IMR-90 (cell line): ENCODE measurements around the gene TMEM240. TPM values are rescaled to one million over a fixed set of nuclear protein-coding genes. Genes with fewer than 3 reads are reported as not detected.

ENCODE experiments used
- ATAC-seq: fragments of 200-7000 bp; cut with Tn5 transposase; 2 replicates; pipeline ENCODE4 v1.9.1; 2020; ENCODE audit warnings: low read depth, mild to moderate bottlenecking, moderate library complexity
- BruUV-seq: library from RNA; stranded (reverse); fragments of 400-500 nt; replicated peaks from 2 replicates; lab custom pipeline; 2021; lab: Mats Ljungman, UMichigan
- CTCF ChIA-PET: fragments of 300-600 bp; formaldehyde crosslinking; extraction: SDS; loops from one replicate; lab custom pipeline; 2021; ENCODE audit warnings: antibody characterized with exemption; lab: Yijun Ruan, JAX
- POLR2A ChIA-PET: fragments of 300-600 bp; sonication (Branson Sonifier 250); formaldehyde crosslinking; loops from one replicate; lab custom pipeline; 2022; ENCODE audit warnings: antibody characterized with exemption; ENCODE audit not compliant: unreplicated experiment; lab: Charles Lee
- DNase-seq: peaks from one replicate; pipeline ENCODE4 v3.0.0; 2013
- H2AFZ ChIP-seq: replicated peaks from 2 replicates; pipeline ENCODE3; 2013; ENCODE audit warnings: low read length, mild to moderate bottlenecking; ENCODE audit not compliant: poor library complexity
- H2AK5ac ChIP-seq: 2 replicates; pipeline ENCODE4 v1.6.1; 2013; ENCODE audit warnings: low read depth, low read length, inconsistent platforms
- H2AK9ac ChIP-seq: replicated peaks from 2 replicates; pipeline ENCODE3; 2013; ENCODE audit warnings: mild to moderate bottlenecking, low read depth, low read length, moderate library complexity; ENCODE audit not compliant: poor library complexity
- H2BK120ac ChIP-seq: 2 replicates; pipeline ENCODE4 v1.6.1; 2013; ENCODE audit warnings: low read depth, low read length, inconsistent platforms
- H2BK15ac ChIP-seq: 3 replicates; pipeline ENCODE4 v1.6.1; 2013; ENCODE audit warnings: low read depth, low read length, inconsistent platforms
- H2BK20ac ChIP-seq: 2 replicates; pipeline ENCODE4 v1.6.1; 2013; ENCODE audit warnings: low read depth, mild to moderate bottlenecking, inconsistent platforms, low read length, moderate library complexity
- H2BK5ac ChIP-seq: 2 replicates; pipeline ENCODE4 v1.6.1; 2013; ENCODE audit warnings: mild to moderate bottlenecking, low read depth, low read length, inconsistent platforms; ENCODE audit not compliant: poor library complexity, severe bottlenecking
- H3K14ac ChIP-seq: replicated peaks from 2 replicates; pipeline ENCODE4 v1.6.1; 2013; ENCODE audit warnings: low read depth, low read length, inconsistent platforms
- H3K18ac ChIP-seq: 2 replicates; pipeline ENCODE4 v1.6.1; 2013; ENCODE audit warnings: low read depth, low read length, control low read depth
- H3K23ac ChIP-seq: 2 replicates; pipeline ENCODE4 v1.6.1; 2013; ENCODE audit warnings: low read depth, low read length, inconsistent platforms
- H3K27ac ChIP-seq: 2 replicates; pipeline ENCODE4 v1.5.1; 2013; ENCODE audit warnings: mild to moderate bottlenecking, control low read depth, low read length; ENCODE audit not compliant: insufficient read depth
- H3K27me3 ChIP-seq: 2 replicates; pipeline ENCODE4 v1.6.1; 2013; ENCODE audit warnings: low read length; ENCODE audit not compliant: control insufficient read depth, insufficient read depth
- H3K36me3 ChIP-seq: 2 replicates; pipeline ENCODE4 v1.6.1; 2013; ENCODE audit warnings: low read length, mixed read lengths; ENCODE audit not compliant: control insufficient read depth, insufficient read depth
- H3K4ac ChIP-seq: 2 replicates; pipeline ENCODE4 v1.6.1; 2013; ENCODE audit warnings: low read depth, low read length, inconsistent platforms
- H3K4me1 ChIP-seq: 2 replicates; pipeline ENCODE4 v1.6.1; 2013; ENCODE audit warnings: low read length, mixed read lengths; ENCODE audit not compliant: control insufficient read depth, insufficient read depth
- H3K4me2 ChIP-seq: 2 replicates; pipeline ENCODE4 v1.6.1; 2013; ENCODE audit warnings: low read depth, mild to moderate bottlenecking, control low read depth, low read length, moderate library complexity
- H3K4me3 ChIP-seq: 2 replicates; pipeline ENCODE4 v1.5.1; 2013; ENCODE audit warnings: low read depth, mild to moderate bottlenecking, control low read depth, low read length, moderate library complexity; ENCODE audit not compliant: insufficient read depth
- H3K56ac ChIP-seq: 2 replicates; pipeline ENCODE4 v1.6.1; 2013; ENCODE audit warnings: low read length, inconsistent platforms; ENCODE audit not compliant: insufficient read depth; ENCODE audit errors: extremely low read depth
- H3K79me1 ChIP-seq, 2 experiments: 2 replicates each; pipeline ENCODE4 v1.6.1; 2013; ENCODE audit warnings: low read length in 2 of 2, inconsistent platforms in 1 of 2, low read depth in 1 of 2
- H3K9ac ChIP-seq: 2 replicates; pipeline ENCODE4 v1.6.1; 2013; ENCODE audit warnings: low read depth, low read length, control low read depth
- H3K9me1 ChIP-seq: 2 replicates; pipeline ENCODE4 v1.6.1; 2013; ENCODE audit warnings: low read length, inconsistent platforms; ENCODE audit not compliant: insufficient read depth
- H3K9me3 ChIP-seq: 2 replicates; pipeline ENCODE4 v1.6.1; 2013; ENCODE audit warnings: low read length; ENCODE audit not compliant: control insufficient read depth, insufficient read depth
- H4K20me1 ChIP-seq: 2 replicates; pipeline ENCODE4 v1.6.1; 2013; ENCODE audit warnings: low read length, inconsistent platforms; ENCODE audit not compliant: insufficient read depth
- H4K5ac ChIP-seq: 2 replicates; pipeline ENCODE4 v1.6.1; 2013; ENCODE audit warnings: mild to moderate bottlenecking, low read depth, low read length, control low read depth
- H4K8ac ChIP-seq, 2 experiments: 2 replicates each; pipeline ENCODE4 v1.6.1; 2013; ENCODE audit warnings: low read depth in 2 of 2, low read length in 2 of 2, control low read depth in 1 of 2, inconsistent platforms in 1 of 2
- H4K91ac ChIP-seq: 2 replicates; pipeline ENCODE4 v1.6.1; 2013; ENCODE audit warnings: low read depth, low read length, inconsistent platforms; ENCODE audit not compliant: insufficient read depth
- BHLHE40 ChIP-seq: fragments of 150-350 bp; IDR thresholded peaks from 2 replicates; pipeline ENCODE4 v1.6.1; 2016; ENCODE audit warnings: mild to moderate bottlenecking, low read depth, low read length
- FOS ChIP-seq: fragments of 150-350 bp; IDR thresholded peaks from 2 replicates; pipeline ENCODE4 v1.6.1; 2016; ENCODE audit warnings: low read depth, low read length
- NFE2L2 ChIP-seq: fragments of 150-350 bp; IDR thresholded peaks from 2 replicates; pipeline ENCODE4 v1.6.1; 2016; ENCODE audit warnings: low read depth, mild to moderate bottlenecking, low read length
- RFX5 ChIP-seq: IDR thresholded peaks from 2 replicates; pipeline ENCODE4 v1.8.0; 2012; ENCODE audit warnings: low read depth, mild to moderate bottlenecking, low read length, moderate library complexity
- WGBS, 2 experiments: methylation state at CpG; one replicate each; pipeline versions ENCODE4 v1.1.5 to v1.1.7; 2013; ENCODE audit warnings: missing lambda C conversion rate in 2 of 2; ENCODE audit not compliant: insufficient read length in 1 of 2; ENCODE audit errors: extremely low coverage in 2 of 2; 5-methylcytosine and 5-hydroxymethylcytosine counted together
- dilution Hi-C: fragments of 300-500 bp; cut with HindIII; formaldehyde crosslinking; loops from one replicate; pipeline ENCODE4 v1.14.3; 2018; ENCODE audit warnings: low sequenced_read_pairs; ENCODE audit not compliant: unreplicated experiment
- in situ Hi-C: fragments of 300-500 bp; cut with MboI; formaldehyde crosslinking; loops from 3 replicates; pipeline ENCODE4 v1.14.3; 2019; ENCODE audit warnings: low sequenced_read_pairs, inconsistent platforms, mixed read lengths
- intact Hi-C: fragments of 100-400 bp; cut with micrococcal nuclease; formaldehyde crosslinking; loops from 2 replicates; pipeline ENCODE4 v1.10.0; 2022
- polyA plus RNA-seq, 3 experiments: library from polyadenylated mRNA; depleted of rRNA; stranded (reverse); fragments of >200 nt; gene quantifications; 2 replicates each; pipeline ENCODE4 v1.2.3, GENCODE V29; 2012; ENCODE audit warnings: low replicate concordance in 1 of 3
- total RNA-seq: library from RNA; depleted of rRNA; stranded (reverse); fragments of >200 nt; gene quantifications from 2 replicates; pipeline ENCODE4 v1.2.3, GENCODE V29; 2012
- TF ChIP-seq, protein P1 (sequence below): conservative IDR thresholded peaks from 2 replicates; pipeline ENCODE4 v1.5.1; 2012; ENCODE audit warnings: mild to moderate bottlenecking, low read depth, low read length, improper control_type of control experiment

Gene TMEM240
- total and polyA plus RNA-seq, 2 of the 4 experiments (the other 2 are of a cell fraction): 1.6 to 7.6 TPM

GRCh38 chr1:1490633-1491230, 49.7 kb downstream of the TMEM240 start:
- no peaks in the 10 kb centered on the region for H4K20me1 ChIP-seq
- in situ Hi-C loops (no loop called here), intact Hi-C loops (no loop called here), dilution Hi-C loops (no loop called here)
- no peak overlapping the region for H2BK120ac ChIP-seq
- H2AK5ac ChIP-seq: no peak overlapping the region
- no peak overlapping the region for H4K8ac ChIP-seq
- no peak overlapping the region for H3K9ac ChIP-seq
- H3K9me3 ChIP-seq: no peaks in the 10 kb centered on the region; the same call in none of the 2 replicates
- H2AK9ac ChIP-seq: no peak overlapping the region
- H3K56ac ChIP-seq: no peak overlapping the region
- H3K27me3 ChIP-seq: no peaks in the 10 kb centered on the region
- no peak overlapping the region for H4K5ac ChIP-seq
- H3K4me3 ChIP-seq: no peak overlapping the region
- H3K23ac ChIP-seq: no peak overlapping the region
- no peaks in the 10 kb centered on the region for H3K4me1 ChIP-seq
- no peak overlapping the region for H2BK5ac ChIP-seq
- no TSS peak for BruUV-seq
- no peak overlapping the region for H3K27ac ChIP-seq
- H3K4ac ChIP-seq: no peak overlapping the region
- no peaks in the 10 kb centered on the region for H3K9me1 ChIP-seq
- no peak overlapping the region for H4K91ac ChIP-seq
- no peak overlapping the region for H2BK15ac ChIP-seq
- CTCF ChIA-PET: no interaction called here
- H2AFZ ChIP-seq: no peak overlapping the region
- ATAC-seq (no peak), DNase-seq (no peak)
- H3K4me2 ChIP-seq: no peak overlapping the region
- POLR2A ChIA-PET: no interaction called here
- no peak overlapping the region for H3K14ac ChIP-seq
- peaks cover 3 to 4% of the 10 kb centered on the region in 2 experiments; a peak in 2 of 4 replicates for H3K79me1 ChIP-seq
- H3K36me3 ChIP-seq: peaks cover 60% of the 10 kb centered on the region
- TF ChIP-seq FOS: no peak
- TF ChIP-seq, protein P1, sequence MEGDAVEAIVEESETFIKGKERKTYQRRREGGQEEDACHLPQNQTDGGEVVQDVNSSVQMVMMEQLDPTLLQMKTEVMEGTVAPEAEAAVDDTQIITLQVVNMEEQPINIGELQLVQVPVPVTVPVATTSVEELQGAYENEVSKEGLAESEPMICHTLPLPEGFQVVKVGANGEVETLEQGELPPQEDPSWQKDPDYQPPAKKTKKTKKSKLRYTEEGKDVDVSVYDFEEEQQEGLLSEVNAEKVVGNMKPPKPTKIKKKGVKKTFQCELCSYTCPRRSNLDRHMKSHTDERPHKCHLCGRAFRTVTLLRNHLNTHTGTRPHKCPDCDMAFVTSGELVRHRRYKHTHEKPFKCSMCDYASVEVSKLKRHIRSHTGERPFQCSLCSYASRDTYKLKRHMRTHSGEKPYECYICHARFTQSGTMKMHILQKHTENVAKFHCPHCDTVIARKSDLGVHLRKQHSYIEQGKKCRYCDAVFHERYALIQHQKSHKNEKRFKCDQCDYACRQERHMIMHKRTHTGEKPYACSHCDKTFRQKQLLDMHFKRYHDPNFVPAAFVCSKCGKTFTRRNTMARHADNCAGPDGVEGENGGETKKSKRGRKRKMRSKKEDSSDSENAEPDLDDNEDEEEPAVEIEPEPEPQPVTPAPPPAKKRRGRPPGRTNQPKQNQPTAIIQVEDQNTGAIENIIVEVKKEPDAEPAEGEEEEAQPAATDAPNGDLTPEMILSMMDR: no peak
- TF ChIP-seq NFE2L2: no peak
- no peak for TF ChIP-seq RFX5
- TF ChIP-seq BHLHE40: no peak
- WGBS, 2 experiments: 97% methylated on average over 5 of the region's 25 CpGs; no CpG with 5 or more reads in 1 of the 2 experiments
- H3K18ac ChIP-seq: no peak overlapping the region
- H2BK20ac ChIP-seq: no peak overlapping the region
